SU-DHL-6 (cell line): ENCODE data around the gene CA7.

ENCODE experiments used
- H2AFZ ChIP-seq: fragments of 200-600 bp; sonication (generic); 2 replicates; pipeline ENCODE4 v1.6.1; 2014; ENCODE audit warnings: low read depth, mild to moderate bottlenecking, moderate library complexity, mixed read lengths, antibody characterized with exemption, low read length; ENCODE audit not compliant: severe bottlenecking
- H3F3A ChIP-seq: fragments of 200-600 bp; shearing (Covaris generic); 2 replicates; pipeline ENCODE4 v1.6.0; 2016; ENCODE audit warnings: antibody characterized with exemption, mild to moderate bottlenecking; ENCODE audit not compliant: insufficient read depth
- H3K27ac ChIP-seq: fragments of 200-600 bp; sonication (generic); 2 replicates; pipeline ENCODE4 v1.5.1; 2016; ENCODE audit warnings: low read depth, mild to moderate bottlenecking, low read length, moderate library complexity, mixed read lengths
- H3K27me3 ChIP-seq: fragments of 200-600 bp; sonication (generic), shearing (Covaris generic); 2 replicates; pipeline ENCODE4 v1.6.0; 2014; ENCODE audit warnings: mild to moderate bottlenecking, low read length
- H3K36me3 ChIP-seq: fragments of 200-600 bp; sonication (generic); 2 replicates; pipeline ENCODE4 v1.6.1; 2014; ENCODE audit warnings: mild to moderate bottlenecking, low read length, mixed read lengths
- H3K4me2 ChIP-seq: fragments of 300-600, 200-600 bp; shearing (Covaris generic), sonication (generic); 2 replicates; pipeline ENCODE4 v1.6.0; 2014; ENCODE audit warnings: low read length, low read depth, mild to moderate bottlenecking; ENCODE audit not compliant: poor library complexity, severe bottlenecking
- H3K4me3 ChIP-seq: fragments of 200-600 bp; sonication (generic); 2 replicates; pipeline ENCODE4 v1.5.1; 2014; ENCODE audit warnings: antibody characterized with exemption, low read length, mild to moderate bottlenecking, mixed read lengths; ENCODE audit not compliant: insufficient read depth, poor library complexity, severe bottlenecking
- H3K79me2 ChIP-seq: fragments of 200-600 bp; sonication (generic); 2 replicates; pipeline ENCODE4 v1.6.1; 2014; ENCODE audit warnings: mild to moderate bottlenecking, low read length, moderate library complexity; ENCODE audit not compliant: insufficient read depth
- H3K9ac ChIP-seq: fragments of 200-600 bp; sonication (generic); 2 replicates; pipeline ENCODE4 v1.7.0; 2014; ENCODE audit warnings: mild to moderate bottlenecking, low read length
- H3K9me2 ChIP-seq: fragments of 200-600 bp; sonication (generic); replicated peaks from 2 replicates; pipeline ENCODE4 v1.6.1; 2014; ENCODE audit warnings: low read length; ENCODE audit not compliant: insufficient read depth
- H3K9me3 ChIP-seq: fragments of 200-600 bp; sonication (generic); 2 replicates; pipeline ENCODE4 v1.6.1; 2014; ENCODE audit warnings: low read length, mixed read lengths; ENCODE audit not compliant: insufficient read depth
- H4K20me1 ChIP-seq: fragments of 200-600 bp; sonication (generic); 2 replicates; pipeline ENCODE4 v1.6.1; 2014; ENCODE audit warnings: low read depth, mild to moderate bottlenecking, antibody characterized with exemption, low read length, moderate library complexity, mixed read lengths
- EZH2phosphoT487 ChIP-seq: fragments of 200-600 bp; sonication (generic), shearing (Covaris generic); conservative IDR thresholded peaks from 2 replicates; pipeline ENCODE4 v1.6.1; 2018; ENCODE audit warnings: mild to moderate bottlenecking, antibody characterized with exemption, low read length, moderate library complexity, mixed read lengths
- TF ChIP-seq, protein P1 (sequence below): fragments of 200-600 bp; sonication (generic); IDR thresholded peaks from one replicate; pipeline ENCODE4 v1.5.1; 2017; ENCODE audit warnings: antibody characterized with exemption, mild to moderate bottlenecking, low read length, moderate library complexity; ENCODE audit not compliant: insufficient read depth, poor library complexity, severe bottlenecking

The CA7 gene

GRCh38 chr16:66881014-66881417, 36.8 kb downstream of the CA7 start:
- H3K4me3 ChIP-seq: peak overlapping the region; percentile 78
- no peaks in the 10 kb centered on the region for H4K20me1 ChIP-seq
- TF ChIP-seq, protein P1, sequence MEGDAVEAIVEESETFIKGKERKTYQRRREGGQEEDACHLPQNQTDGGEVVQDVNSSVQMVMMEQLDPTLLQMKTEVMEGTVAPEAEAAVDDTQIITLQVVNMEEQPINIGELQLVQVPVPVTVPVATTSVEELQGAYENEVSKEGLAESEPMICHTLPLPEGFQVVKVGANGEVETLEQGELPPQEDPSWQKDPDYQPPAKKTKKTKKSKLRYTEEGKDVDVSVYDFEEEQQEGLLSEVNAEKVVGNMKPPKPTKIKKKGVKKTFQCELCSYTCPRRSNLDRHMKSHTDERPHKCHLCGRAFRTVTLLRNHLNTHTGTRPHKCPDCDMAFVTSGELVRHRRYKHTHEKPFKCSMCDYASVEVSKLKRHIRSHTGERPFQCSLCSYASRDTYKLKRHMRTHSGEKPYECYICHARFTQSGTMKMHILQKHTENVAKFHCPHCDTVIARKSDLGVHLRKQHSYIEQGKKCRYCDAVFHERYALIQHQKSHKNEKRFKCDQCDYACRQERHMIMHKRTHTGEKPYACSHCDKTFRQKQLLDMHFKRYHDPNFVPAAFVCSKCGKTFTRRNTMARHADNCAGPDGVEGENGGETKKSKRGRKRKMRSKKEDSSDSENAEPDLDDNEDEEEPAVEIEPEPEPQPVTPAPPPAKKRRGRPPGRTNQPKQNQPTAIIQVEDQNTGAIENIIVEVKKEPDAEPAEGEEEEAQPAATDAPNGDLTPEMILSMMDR: no peak
- no peak for TF ChIP-seq EZH2phosphoT487
- no peaks in the 10 kb centered on the region for H3K9me3 ChIP-seq
- peaks cover 7% of the 10 kb centered on the region; the same call in 1 of the 2 replicates for H3K79me2 ChIP-seq
- no peaks in the 10 kb centered on the region for H3K9me2 ChIP-seq
- H2AFZ ChIP-seq: peak overlapping the region; percentile 84
- peaks cover 3% of the 10 kb centered on the region; the same call in 1 of the 2 replicates for H3K36me3 ChIP-seq
- H3F3A ChIP-seq: no peaks in the 10 kb centered on the region
- no peak overlapping the region for H3K27ac ChIP-seq
- H3K9ac ChIP-seq: peak overlapping the region; percentile 70
- H3K4me2 ChIP-seq: peak overlapping the region; percentile 63
- no peaks in the 10 kb centered on the region for H3K27me3 ChIP-seq

DNA sequence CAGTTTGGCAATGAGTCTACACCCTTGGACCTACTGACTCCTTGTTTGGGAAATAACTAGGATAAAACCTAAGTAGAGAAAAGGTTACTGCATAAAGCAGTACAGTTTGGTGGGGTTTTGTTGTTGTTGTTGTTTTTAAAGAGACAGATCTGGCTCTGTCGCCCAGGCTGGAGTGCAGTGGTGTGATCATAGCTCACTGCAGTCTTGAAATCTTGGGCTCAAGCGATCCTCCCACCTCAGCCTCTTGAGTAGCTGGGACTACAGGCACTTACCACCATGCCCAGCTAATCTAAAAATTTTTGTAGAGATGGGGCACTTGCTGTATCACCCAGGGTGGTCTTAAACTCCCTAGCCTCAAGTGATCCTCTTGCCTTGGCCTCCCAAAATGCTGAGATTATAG, 37.3 kb downstream of the CA7 start:
- no peaks in the 10 kb centered on the region for H3F3A ChIP-seq
- peak overlapping the region; percentile 78 for H3K4me3 ChIP-seq
- H3K27me3 ChIP-seq: no peaks in the 10 kb centered on the region
- peak overlapping the region; percentile 63 for H3K4me2 ChIP-seq
- H3K36me3 ChIP-seq: peaks cover 3% of the 10 kb centered on the region; the same call in 1 of the 2 replicates
- no peak overlapping the region for H3K27ac ChIP-seq
- H3K9me3 ChIP-seq: no peaks in the 10 kb centered on the region
- peaks cover 7% of the 10 kb centered on the region; the same call in 1 of the 2 replicates for H3K79me2 ChIP-seq
- H2AFZ ChIP-seq: no peak overlapping the region
- H3K9me2 ChIP-seq: no peaks in the 10 kb centered on the region
- no peaks in the 10 kb centered on the region for H4K20me1 ChIP-seq
- TF ChIP-seq EZH2phosphoT487: no peak
- TF ChIP-seq, protein P1: no peak
- peak overlapping the region; percentile 70 for H3K9ac ChIP-seq

- H4K20me1 ChIP-seq: no peaks in the 10 kb centered on the region
These were observed 37.8 kb downstream of the CA7 start for GRCh38 chr16:66881964-66882508.

More at GRCh38 chr16:66881964-66882508, 37.8 kb downstream of the CA7 start:
- H3K79me2 ChIP-seq: peaks cover 7% of the 10 kb centered on the region; the same call in 1 of the 2 replicates
- no peak for TF ChIP-seq EZH2phosphoT487
- TF ChIP-seq, protein P1: no peak
- H3K9ac ChIP-seq: peak overlapping the region; percentile 70; the same call in 1 of the 2 replicates
- no peaks in the 10 kb centered on the region for H3F3A ChIP-seq
- H3K27me3 ChIP-seq: no peaks in the 10 kb centered on the region
- peak overlapping the region; percentile 78 for H3K4me3 ChIP-seq
- H3K9me2 ChIP-seq: no peaks in the 10 kb centered on the region
- H3K9me3 ChIP-seq: no peaks in the 10 kb centered on the region
- no peak overlapping the region for H3K27ac ChIP-seq
- no peak overlapping the region for H2AFZ ChIP-seq
- peak overlapping the region; percentile 63 for H3K4me2 ChIP-seq
- peaks cover 3% of the 10 kb centered on the region; the same call in 1 of the 2 replicates for H3K36me3 ChIP-seq
